Esophagus muscularis mucosa (tissue), 4 donors: ENCODE measurements around the gene MATN4.

ENCODE experiments used
- EP300 ChIP-seq: sonication (generic); formaldehyde crosslinking; IDR thresholded peaks from one replicate; pipeline ENCODE4 v1.6.1; 2017; ENCODE audit warnings: antibody characterized with exemption
- POLR2A ChIP-seq: fragments of 450-650 bp; IDR thresholded peaks from one replicate; pipeline ENCODE4 v1.6.1; 2017; ENCODE audit warnings: antibody characterized with exemption, moderate library complexity, mild to moderate bottlenecking, low read depth
- POLR2AphosphoS5 ChIP-seq, 2 donors: sonication (generic); formaldehyde crosslinking; IDR thresholded peaks; one replicate each; pipeline ENCODE4 v1.6.1; 2017; ENCODE audit warnings: antibody characterized with exemption in 2 of 2
- TF ChIP-seq, protein P1 (sequence below), 3 experiments: fragments of 200-600 bp in 2 of 3; fragments of 450-650 bp in 1 of 3; sonication (generic) in 2 of 3; IDR thresholded peaks; one replicate each; pipeline ENCODE4 v1.5.1; 2017 to 2019; ENCODE audit warnings: antibody characterized with exemption in 3 of 3, mild to moderate bottlenecking in 2 of 3, moderate library complexity in 1 of 3

DNA sequence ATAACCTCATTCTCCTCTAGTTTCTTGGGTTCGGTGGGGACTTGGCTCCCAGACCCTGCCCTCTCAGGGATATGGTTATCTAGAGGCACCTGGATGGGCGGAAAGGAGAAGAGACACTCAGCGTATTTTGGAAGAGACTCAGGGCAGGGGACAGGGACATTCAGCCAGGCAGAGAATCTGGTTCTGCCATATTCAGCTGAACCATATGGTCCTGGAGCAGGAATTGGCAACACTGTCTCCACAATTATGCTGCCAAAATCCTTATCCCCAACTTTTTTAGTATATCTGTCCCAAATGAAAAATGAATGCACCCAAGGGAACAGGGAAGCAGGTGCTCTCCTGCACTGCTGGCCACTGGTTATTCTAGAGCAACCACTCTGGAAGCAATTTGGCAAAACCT, 22.4 kb upstream of the MATN4 start:
- TF ChIP-seq, protein P1, sequence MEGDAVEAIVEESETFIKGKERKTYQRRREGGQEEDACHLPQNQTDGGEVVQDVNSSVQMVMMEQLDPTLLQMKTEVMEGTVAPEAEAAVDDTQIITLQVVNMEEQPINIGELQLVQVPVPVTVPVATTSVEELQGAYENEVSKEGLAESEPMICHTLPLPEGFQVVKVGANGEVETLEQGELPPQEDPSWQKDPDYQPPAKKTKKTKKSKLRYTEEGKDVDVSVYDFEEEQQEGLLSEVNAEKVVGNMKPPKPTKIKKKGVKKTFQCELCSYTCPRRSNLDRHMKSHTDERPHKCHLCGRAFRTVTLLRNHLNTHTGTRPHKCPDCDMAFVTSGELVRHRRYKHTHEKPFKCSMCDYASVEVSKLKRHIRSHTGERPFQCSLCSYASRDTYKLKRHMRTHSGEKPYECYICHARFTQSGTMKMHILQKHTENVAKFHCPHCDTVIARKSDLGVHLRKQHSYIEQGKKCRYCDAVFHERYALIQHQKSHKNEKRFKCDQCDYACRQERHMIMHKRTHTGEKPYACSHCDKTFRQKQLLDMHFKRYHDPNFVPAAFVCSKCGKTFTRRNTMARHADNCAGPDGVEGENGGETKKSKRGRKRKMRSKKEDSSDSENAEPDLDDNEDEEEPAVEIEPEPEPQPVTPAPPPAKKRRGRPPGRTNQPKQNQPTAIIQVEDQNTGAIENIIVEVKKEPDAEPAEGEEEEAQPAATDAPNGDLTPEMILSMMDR (IDR thresholded peaks at IDR 0.05): no peak
- TF ChIP-seq POLR2A (no peak), EP300 (no peak), POLR2AphosphoS5 (IDR thresholded peaks at IDR 0.05) (no peak)
